Activated T-helper 1 cell treated with Interleukin-2 at 50 U/mL for 16 hours (primary cell): ENCODE data around the gene SGTB.
A peak's percentile ranks its signal among the peaks of the same experiment; 100 is the strongest.

Source experiments
- DNase-seq: peaks from one replicate; pipeline ENCODE4 v3.0.0-alpha.2; 2020; ENCODE audit warnings: low read depth

The SGTB gene

GRCh38 chr5:65721720-65722574 is at the start of gene SGTB, which contains the start of gene NLN:
Gene SGTB (minus strand): TSS chr5:65722109. CDS start chr5:65720807, 1,302 bp downstream.
Gene NLN (plus strand): TSS chr5:65722205. CDS start chr5:65722374, 169 bp downstream.
- peak; percentile 81 for DNase-seq

DNA sequence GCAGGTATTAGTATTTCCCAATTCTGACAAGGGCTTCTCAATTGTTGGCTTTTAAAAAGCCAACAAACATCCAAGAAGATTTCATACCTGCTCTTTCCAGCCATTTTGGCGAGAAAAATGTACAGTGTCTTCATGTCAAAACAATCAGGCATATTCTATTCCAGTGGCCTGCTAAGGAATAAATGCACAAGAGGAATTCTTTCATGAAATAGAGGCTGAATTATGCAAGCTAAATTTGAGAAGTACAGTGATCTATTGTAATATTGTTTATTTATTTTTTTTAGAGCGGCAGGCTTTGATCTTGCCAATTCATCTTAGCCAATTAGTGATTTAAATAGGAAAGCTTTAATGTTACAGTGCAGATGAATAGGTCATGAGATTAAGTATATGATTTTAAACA is 49.4 kb upstream of the SGTB start:
- DNase-seq, result no peak

DNA sequence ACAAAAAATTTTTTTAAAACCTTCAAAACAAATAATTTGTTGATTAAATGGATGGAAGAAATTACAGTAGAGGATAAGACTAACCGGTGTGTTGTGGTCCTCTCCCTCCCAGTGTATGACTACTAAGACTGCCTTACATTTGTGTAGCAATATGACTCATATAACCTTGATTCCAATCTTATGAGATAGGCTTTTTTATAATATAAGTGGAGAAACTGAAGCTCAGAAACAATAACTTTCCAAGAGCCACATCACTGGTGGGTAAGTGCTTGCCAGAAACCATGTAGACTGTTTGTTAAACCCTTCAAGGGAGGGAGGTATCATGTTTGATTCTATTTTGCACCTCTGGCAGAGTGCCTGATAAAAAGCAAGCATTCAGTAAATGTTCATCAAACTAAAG is 47.6 kb upstream of the SGTB start:
- no peak for DNase-seq

DNA sequence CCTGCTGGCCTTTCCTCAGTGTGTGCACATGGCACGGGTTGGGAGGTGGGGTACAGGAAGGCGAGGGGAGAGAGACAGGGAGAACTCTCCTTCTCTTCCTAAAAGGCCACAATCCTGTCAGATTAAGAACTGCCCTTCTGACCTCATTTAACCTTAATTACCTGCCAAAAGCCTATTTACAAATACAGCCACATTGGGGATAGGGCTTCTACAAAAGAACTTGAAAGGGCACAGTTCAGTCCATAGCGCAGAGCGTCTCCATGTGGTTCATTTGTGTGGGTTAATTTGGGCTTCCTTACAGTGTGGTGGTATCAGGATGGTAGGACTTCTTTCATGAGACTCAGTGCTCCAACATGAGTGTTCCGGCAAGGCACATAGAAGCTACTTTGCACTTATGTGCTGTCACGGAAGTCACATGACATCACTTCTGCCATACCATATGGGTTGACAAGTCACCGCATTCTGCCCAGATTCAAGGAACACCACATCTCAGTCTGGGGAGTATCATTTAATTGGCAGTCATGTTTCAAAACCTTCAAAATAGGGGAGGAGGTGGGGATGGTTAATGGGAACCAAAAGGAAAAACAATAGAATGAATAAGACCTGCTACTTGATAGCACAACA is 46.9 kb upstream of the SGTB start:
- no peak for DNase-seq

- DNase-seq, result no peak
Measured at GRCh38 chr5:65767565-65767964, 45.7 kb upstream of the SGTB start.

GRCh38 chr5:65766781-65767180 is 44.9 kb upstream of the SGTB start:
- no peak for DNase-seq

GRCh38 chr5:65766175-65766574 is 44.3 kb upstream of the SGTB start:
- no peak for DNase-seq

- DNase-seq, result no peak
Measured at GRCh38 chr5:65765582-65765981, 43.7 kb upstream of the SGTB start.

DNA sequence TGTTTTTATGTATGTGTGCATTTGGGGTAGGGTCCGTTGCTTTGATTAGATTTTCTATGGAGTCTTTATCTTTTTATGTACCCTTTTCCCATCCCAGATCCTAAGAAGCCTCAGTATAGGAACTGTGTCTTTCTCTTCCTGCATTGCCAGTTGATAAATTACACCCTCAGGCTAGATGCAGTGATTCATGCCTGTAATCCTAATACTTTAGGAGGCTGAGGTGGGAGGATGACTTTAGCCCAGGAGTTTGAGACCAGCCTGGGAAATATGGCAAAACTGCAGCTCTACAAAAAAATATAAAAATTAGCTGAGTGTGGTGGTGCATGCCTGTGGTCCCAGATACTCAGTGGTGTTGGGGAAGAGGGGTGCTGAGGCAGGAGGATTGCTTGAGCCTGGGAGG is 40.3 kb upstream of the SGTB start:
- DNase-seq, result no peak

DNA sequence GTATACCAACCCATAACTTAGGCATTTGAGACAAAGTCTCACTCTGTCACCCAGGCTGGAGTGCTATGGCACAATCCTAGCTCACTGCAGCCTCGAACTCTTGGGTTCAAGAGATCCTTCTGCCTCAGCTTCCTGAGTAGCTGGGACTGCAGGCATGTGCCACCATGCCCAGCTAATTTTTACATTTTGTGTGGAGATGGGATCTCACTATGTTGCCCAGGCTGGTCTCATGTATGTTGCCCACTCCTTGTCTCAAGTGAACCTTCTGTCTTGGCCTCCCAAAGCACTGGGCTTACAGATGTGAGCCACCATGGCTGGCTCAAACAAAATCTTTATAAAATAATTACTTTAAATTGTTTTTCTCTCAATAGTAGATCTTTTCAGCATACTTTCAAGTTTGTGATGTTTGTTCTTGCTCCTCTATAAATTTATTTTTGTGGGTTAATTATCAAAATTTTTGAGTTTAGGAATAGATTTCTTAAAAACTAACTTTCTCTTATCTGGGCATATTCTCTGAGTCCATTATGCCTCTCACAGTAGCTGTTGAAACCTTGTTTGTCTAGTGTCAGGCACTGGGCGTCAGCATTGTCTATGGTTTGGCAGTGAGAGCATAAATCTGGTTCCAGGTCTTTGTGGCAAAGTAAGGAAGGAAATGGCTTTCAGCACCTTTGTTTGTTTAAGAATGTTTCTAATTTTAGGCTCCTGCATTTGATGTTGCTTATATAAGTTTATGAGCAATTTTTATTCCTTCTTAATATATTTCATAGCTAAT is 38.8 kb upstream of the SGTB start:
- peak; percentile 31 for DNase-seq

DNA sequence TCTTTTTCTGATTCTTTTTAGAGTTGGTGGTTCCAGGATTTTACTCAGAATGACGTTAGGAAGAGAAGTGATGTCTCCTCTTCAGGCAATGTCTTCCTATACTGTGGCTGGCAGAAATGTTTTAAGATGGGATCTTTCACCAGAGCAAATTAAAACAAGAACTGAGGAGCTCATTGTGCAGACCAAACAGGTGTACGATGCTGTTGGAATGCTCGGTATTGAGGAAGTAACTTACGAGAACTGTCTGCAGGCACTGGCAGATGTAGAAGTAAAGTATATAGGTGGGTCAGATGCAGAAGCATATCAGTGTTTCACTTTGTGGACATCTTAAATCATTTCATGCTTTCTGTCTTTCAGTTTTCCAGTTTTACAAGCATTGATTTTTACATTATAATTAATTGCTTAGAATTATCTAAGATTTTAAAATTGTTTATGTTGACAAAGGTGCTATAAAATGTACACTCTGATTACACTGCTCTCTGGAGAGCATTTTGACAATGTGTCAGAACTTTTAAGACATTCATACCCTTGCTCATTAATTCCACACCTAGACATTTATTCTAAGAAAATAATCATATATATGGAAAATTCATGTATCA is 36.7 kb upstream of the SGTB start:
- no peak for DNase-seq

GRCh38 chr5:65753189-65753588 is 31.3 kb upstream of the SGTB start:
- DNase-seq, result no peak

GRCh38 chr5:65750938-65751337 is 29.0 kb upstream of the SGTB start:
- no peak for DNase-seq

DNA sequence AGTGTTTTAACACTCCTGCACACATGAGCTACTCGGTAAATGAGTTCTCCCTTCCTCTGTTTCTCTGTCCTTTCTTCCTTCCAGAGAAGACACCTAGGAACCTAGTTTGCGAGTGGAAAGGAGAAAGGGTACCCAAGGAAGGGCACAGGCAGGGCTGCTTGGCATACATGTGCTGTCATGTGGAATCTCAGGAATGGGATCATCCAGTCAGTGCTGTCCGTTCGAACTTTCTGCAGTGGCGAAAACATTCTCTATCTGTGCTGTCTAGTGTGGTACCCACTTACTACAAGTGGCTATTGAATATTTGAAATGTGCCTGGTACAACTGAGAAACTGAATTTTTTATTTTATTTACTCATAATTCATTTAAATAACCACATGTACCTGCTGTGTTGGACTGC is 28.0 kb upstream of the SGTB start:
- DNase-seq, result no peak

- DNase-seq, result no peak
Measured at GRCh38 chr5:65749221-65749844, 27.4 kb upstream of the SGTB start.

DNA sequence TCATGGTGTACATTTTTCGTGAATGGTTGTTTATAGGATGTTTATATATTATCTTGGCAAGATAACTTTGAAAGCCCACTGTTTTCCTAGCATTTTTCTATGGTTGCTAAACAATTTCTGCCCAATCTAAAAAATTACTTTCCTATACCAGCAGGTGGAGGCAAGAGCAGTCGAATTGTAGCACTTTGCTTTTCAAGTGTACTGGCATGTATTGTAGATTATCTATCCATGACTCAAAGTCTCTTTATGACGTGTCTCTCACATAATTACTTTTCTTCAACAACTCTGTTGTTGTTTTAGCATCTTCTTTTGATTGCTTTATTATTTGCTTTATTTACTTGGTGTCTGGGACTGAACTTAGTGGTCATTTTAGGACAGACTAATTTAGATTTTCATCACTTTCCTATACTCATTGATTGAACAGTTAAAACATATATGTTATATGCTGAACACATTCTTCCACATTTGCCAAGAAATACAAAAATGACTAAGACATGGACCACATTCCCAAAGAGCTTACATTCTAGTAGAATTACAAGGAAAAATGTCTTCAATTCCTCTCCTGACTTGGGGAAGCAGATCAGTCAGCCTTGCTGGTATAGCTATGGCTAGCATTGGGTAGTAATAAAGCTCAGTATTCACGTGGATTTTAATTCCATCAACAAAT is 20.8 kb upstream of the SGTB start:
- no peak for DNase-seq

DNA sequence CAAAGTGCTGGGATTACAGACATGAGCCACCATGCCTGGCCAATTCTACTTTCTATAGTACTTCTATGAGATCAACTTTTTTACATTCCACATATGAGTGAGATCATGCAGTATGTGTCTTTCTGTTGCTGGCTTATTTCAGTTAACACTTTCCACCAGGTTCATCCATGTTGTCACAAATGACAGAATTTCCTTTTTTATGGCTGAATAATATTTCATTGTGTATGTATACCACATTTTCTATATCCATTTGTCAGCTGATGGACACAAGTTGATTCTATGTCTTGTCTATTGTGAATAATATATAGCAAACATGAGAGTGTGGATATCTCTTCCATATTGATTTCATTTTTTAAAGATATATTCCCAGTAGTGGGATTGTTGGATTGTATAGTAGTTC is 17.3 kb upstream of the SGTB start:
- no peak for DNase-seq

DNA sequence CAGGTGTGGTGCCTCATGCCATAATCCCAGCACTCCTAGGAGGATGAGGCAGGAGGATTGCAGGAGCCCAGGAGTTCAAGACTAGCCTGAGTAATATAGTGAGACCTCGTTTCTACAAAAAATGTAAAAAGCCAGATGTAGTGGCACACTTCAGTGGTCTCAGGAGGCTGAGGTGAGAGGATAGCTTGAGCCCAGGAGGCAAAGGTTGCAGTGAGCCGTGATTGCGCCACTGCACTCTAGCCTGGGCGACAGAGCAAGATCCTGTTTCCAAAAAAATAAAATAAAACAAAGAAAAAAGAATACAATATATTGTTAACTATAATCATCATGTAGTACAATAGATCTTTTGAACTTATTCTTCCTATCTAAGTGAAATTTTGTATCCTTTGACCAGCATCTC is 16.4 kb upstream of the SGTB start:
- no peak for DNase-seq

DNA sequence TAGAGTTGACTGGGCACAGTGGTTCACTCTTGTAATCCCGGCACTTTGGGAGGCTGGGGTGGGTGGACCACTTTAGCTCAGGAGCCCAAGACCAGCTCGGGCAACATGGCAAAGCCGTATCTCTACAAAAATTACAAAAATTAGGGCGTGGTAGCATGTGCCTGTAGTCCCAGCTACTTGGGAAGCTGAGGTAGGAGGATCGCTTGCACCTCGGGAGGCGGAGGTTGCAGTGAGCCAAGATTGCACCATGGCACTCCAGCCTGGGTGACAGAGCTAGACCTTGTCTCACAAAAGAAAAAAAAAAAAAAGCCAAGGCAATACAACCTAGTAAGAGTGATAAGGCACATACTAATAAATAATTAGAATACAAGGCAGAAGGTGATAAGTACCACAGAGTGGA is 15.9 kb upstream of the SGTB start:
- DNase-seq, result no peak

DNA sequence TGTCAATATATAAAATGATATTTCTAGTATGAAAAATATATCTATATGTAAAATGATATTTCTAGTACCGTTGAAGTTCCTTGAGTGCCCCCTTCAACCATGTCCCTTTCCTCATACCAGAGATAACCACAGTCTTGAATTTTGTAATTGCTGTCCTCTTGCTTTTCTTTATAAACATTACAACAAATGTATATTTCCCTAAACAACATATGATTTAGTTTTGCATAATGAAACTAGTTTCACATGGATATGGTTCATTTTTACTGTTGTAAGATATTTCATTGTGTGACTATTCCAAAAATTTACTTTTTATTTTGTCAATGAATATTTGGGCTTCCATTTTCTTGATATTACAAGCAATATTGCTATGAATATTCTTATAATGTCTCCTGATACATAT is 14.1 kb upstream of the SGTB start:
- no peak for DNase-seq

- no peak for DNase-seq
Measured at GRCh38 chr5:65734921-65735320, 13.0 kb upstream of the SGTB start.
